ENCODE measurements around the gene BIRC2.

The BIRC2 gene

GRCh38 chr11:102420547-102420946, 73.5 kb downstream of the BIRC2 start:
- Histone ChIP-seq H3K36me3 (ENCODE audit: control insufficient read depth in 1 of 2, insufficient read depth in 2 of 2, low read depth in 1 of 2, low read length in 2 of 2) (peaks cover 0 to 2% of the 10 kb centered on the region in 2 experiments), H2AK5ac (ENCODE audit: low read length, severe bottlenecking) (no peak overlapping the region), H2BK15ac (ENCODE audit: low read depth, poor library complexity, severe bottlenecking) (no peak overlapping the region), H4K91ac (ENCODE audit: low read length) (no peak overlapping the region), H3K9me3 (ENCODE audit: control insufficient read depth, low read length) (peaks cover 4% of the 10 kb centered on the region), H3K27ac (ENCODE audit: low read length, poor library complexity, severe bottlenecking) (no peak overlapping the region), H3K27me3 (ENCODE audit: control insufficient read depth in 1 of 2, insufficient read depth in 1 of 2, low read length in 2 of 2) (no peaks in the 10 kb centered on the region), H3K9ac (ENCODE audit: low read length) (no peak overlapping the region), H3K4me3 (ENCODE audit: insufficient read depth in 1 of 2, low read depth in 1 of 2, low read length in 2 of 2) (no peak overlapping the region), H3K4me1 (ENCODE audit: control insufficient read depth, insufficient read depth, low read depth, low read length) (peaks cover 5% of the 10 kb centered on the region), H2BK120ac (ENCODE audit: low read depth, low read length) (no peak overlapping the region), H4K8ac (ENCODE audit: low read length) (no peak overlapping the region), H3K14ac (ENCODE audit: low read length in 2 of 2) (no peak overlapping the region), H3K4ac (ENCODE audit: low read depth in 1 of 2, low read length in 2 of 2) (no peak overlapping the region), H3K18ac (ENCODE audit: low read depth in 1 of 2, low read length in 2 of 2) (no peak overlapping the region), H2BK12ac (ENCODE audit: low read length in 2 of 2) (no peak overlapping the region), H2BK5ac (ENCODE audit: low read depth, low read length, poor library complexity, severe bottlenecking) (no peak overlapping the region), H2AFZ (ENCODE audit: low read depth, low read length) (no peak overlapping the region), H3K4me2 (ENCODE audit: low read length, poor library complexity, severe bottlenecking) (no peak overlapping the region), H3K79me1 (replicated peaks; ENCODE audit: low read length, poor library complexity, severe bottlenecking) (peaks cover 16% of the 10 kb centered on the region), H3K23ac (ENCODE audit: low read length in 2 of 2) (no peak overlapping the region)
- no peak for DNase-seq
- 83% methylated on average over 2 of the region's 2 CpGs for WGBS

GRCh38 chr11:102421261-102421660, 74.2 kb downstream of the BIRC2 start:
- Histone ChIP-seq H3K4me2 (ENCODE audit: low read length, poor library complexity, severe bottlenecking) (no peak overlapping the region), H2BK5ac (ENCODE audit: low read depth, low read length, poor library complexity, severe bottlenecking) (no peak overlapping the region), H3K4me1 (ENCODE audit: control insufficient read depth, insufficient read depth, low read depth, low read length) (peaks cover 5% of the 10 kb centered on the region), H3K27ac (ENCODE audit: low read length, poor library complexity, severe bottlenecking) (no peak overlapping the region), H3K36me3 (ENCODE audit: control insufficient read depth in 1 of 2, insufficient read depth in 2 of 2, low read depth in 1 of 2, low read length in 2 of 2) (peaks cover 0 to 2% of the 10 kb centered on the region in 2 experiments), H4K8ac (ENCODE audit: low read length) (no peak overlapping the region), H2BK15ac (ENCODE audit: low read depth, poor library complexity, severe bottlenecking) (no peak overlapping the region), H3K14ac (ENCODE audit: low read length in 2 of 2) (no peak overlapping the region), H3K9ac (ENCODE audit: low read length) (no peak overlapping the region), H3K23ac (ENCODE audit: low read length in 2 of 2) (no peak overlapping the region), H2AFZ (ENCODE audit: low read depth, low read length) (no peak overlapping the region), H3K4me3 (ENCODE audit: insufficient read depth in 1 of 2, low read depth in 1 of 2, low read length in 2 of 2) (no peak overlapping the region), H3K4ac (ENCODE audit: low read depth in 1 of 2, low read length in 2 of 2) (no peak overlapping the region), H3K18ac (ENCODE audit: low read depth in 1 of 2, low read length in 2 of 2) (no peak overlapping the region), H3K27me3 (ENCODE audit: control insufficient read depth in 1 of 2, insufficient read depth in 1 of 2, low read length in 2 of 2) (no peaks in the 10 kb centered on the region), H3K79me1 (replicated peaks; ENCODE audit: low read length, poor library complexity, severe bottlenecking) (peaks cover 15% of the 10 kb centered on the region), H2BK12ac (ENCODE audit: low read length in 2 of 2) (no peak overlapping the region), H2AK5ac (ENCODE audit: low read length, severe bottlenecking) (no peak overlapping the region), H3K9me3 (ENCODE audit: control insufficient read depth, low read length) (peaks cover 4% of the 10 kb centered on the region), H4K91ac (ENCODE audit: low read length) (no peak overlapping the region), H2BK120ac (ENCODE audit: low read depth, low read length) (no peak overlapping the region)
- no CpG with 5 or more reads among the region's 3 CpGs for WGBS
- no peak for DNase-seq

GRCh38 chr11:102422817-102423712, 76.1 kb downstream of the BIRC2 start:
- Histone ChIP-seq H2BK15ac (ENCODE audit: low read depth, poor library complexity, severe bottlenecking) (no peak overlapping the region), H3K18ac (ENCODE audit: low read depth in 1 of 2, low read length in 2 of 2) (no peak overlapping the region), H2BK5ac (ENCODE audit: low read depth, low read length, poor library complexity, severe bottlenecking) (no peak overlapping the region), H2BK12ac (ENCODE audit: low read length in 2 of 2) (no peak overlapping the region), H3K9ac (ENCODE audit: low read length) (no peak overlapping the region), H3K4me1 (ENCODE audit: control insufficient read depth, insufficient read depth, low read depth, low read length) (peaks cover 5% of the 10 kb centered on the region), H4K8ac (ENCODE audit: low read length) (no peak overlapping the region), H3K23ac (ENCODE audit: low read length in 2 of 2) (no peak overlapping the region), H2AK5ac (ENCODE audit: low read length, severe bottlenecking) (no peak overlapping the region), H3K36me3 (ENCODE audit: control insufficient read depth in 1 of 2, insufficient read depth in 2 of 2, low read depth in 1 of 2, low read length in 2 of 2) (peaks cover 0 to 2% of the 10 kb centered on the region in 2 experiments), H3K27me3 (ENCODE audit: control insufficient read depth in 1 of 2, insufficient read depth in 1 of 2, low read length in 2 of 2) (no peaks in the 10 kb centered on the region), H3K79me1 (replicated peaks; ENCODE audit: low read length, poor library complexity, severe bottlenecking) (peaks cover 8% of the 10 kb centered on the region), H3K27ac (ENCODE audit: low read length, poor library complexity, severe bottlenecking) (no peak overlapping the region), H4K91ac (ENCODE audit: low read length) (no peak overlapping the region), H3K9me3 (ENCODE audit: control insufficient read depth, low read length) (no peaks in the 10 kb centered on the region), H3K4ac (ENCODE audit: low read depth in 1 of 2, low read length in 2 of 2) (no peak overlapping the region), H3K4me3 (ENCODE audit: insufficient read depth in 1 of 2, low read depth in 1 of 2, low read length in 2 of 2) (no peak overlapping the region), H3K14ac (ENCODE audit: low read length in 2 of 2) (no peak overlapping the region), H2BK120ac (ENCODE audit: low read depth, low read length) (no peak overlapping the region), H2AFZ (ENCODE audit: low read depth, low read length) (no peak overlapping the region), H3K4me2 (ENCODE audit: low read length, poor library complexity, severe bottlenecking) (no peak overlapping the region)
- 86% methylated on average over 2 of the region's 4 CpGs for WGBS
- no peak for DNase-seq

GRCh38 chr11:102423936-102424335, 76.9 kb downstream of the BIRC2 start:
- no peak overlapping the region for H3K9ac ChIP-seq (ENCODE audit: low read length)
- peaks cover 0 to 2% of the 10 kb centered on the region in 2 experiments for H3K36me3 ChIP-seq (ENCODE audit: control insufficient read depth in 1 of 2, insufficient read depth in 2 of 2, low read depth in 1 of 2, low read length in 2 of 2)
- H3K79me1 ChIP-seq (replicated peaks; ENCODE audit: low read length, poor library complexity, severe bottlenecking) = peaks cover 8% of the 10 kb centered on the region
- H4K8ac ChIP-seq (ENCODE audit: low read length) = no peak overlapping the region
- H2BK15ac ChIP-seq (ENCODE audit: low read depth, poor library complexity, severe bottlenecking) = no peak overlapping the region
- no peak overlapping the region for H2BK120ac ChIP-seq (ENCODE audit: low read depth, low read length)
- no peak overlapping the region for H3K23ac ChIP-seq (ENCODE audit: low read length in 2 of 2)
- no CpG with 5 or more reads among the region's 1 CpG for WGBS
- peaks cover 5% of the 10 kb centered on the region for H3K4me1 ChIP-seq (ENCODE audit: control insufficient read depth, insufficient read depth, low read depth, low read length)
- no peaks in the 10 kb centered on the region for H3K27me3 ChIP-seq (ENCODE audit: control insufficient read depth in 1 of 2, insufficient read depth in 1 of 2, low read length in 2 of 2)
- H3K18ac ChIP-seq (ENCODE audit: low read depth in 1 of 2, low read length in 2 of 2) = no peak overlapping the region
- no peak overlapping the region for H3K27ac ChIP-seq (ENCODE audit: low read length, poor library complexity, severe bottlenecking)
- no peak overlapping the region for H2AFZ ChIP-seq (ENCODE audit: low read depth, low read length)
- H3K14ac ChIP-seq (ENCODE audit: low read length in 2 of 2) = no peak overlapping the region
- no peak overlapping the region for H3K4me3 ChIP-seq (ENCODE audit: insufficient read depth in 1 of 2, low read depth in 1 of 2, low read length in 2 of 2)
- H2BK12ac ChIP-seq (ENCODE audit: low read length in 2 of 2) = no peak overlapping the region
- H2BK5ac ChIP-seq (ENCODE audit: low read depth, low read length, poor library complexity, severe bottlenecking) = no peak overlapping the region
- no peak overlapping the region for H3K4ac ChIP-seq (ENCODE audit: low read depth in 1 of 2, low read length in 2 of 2)
- no peak overlapping the region for H3K4me2 ChIP-seq (ENCODE audit: low read length, poor library complexity, severe bottlenecking)
- DNase-seq = no peak
- no peak overlapping the region for H2AK5ac ChIP-seq (ENCODE audit: low read length, severe bottlenecking)
- H4K91ac ChIP-seq (ENCODE audit: low read length) = no peak overlapping the region
- no peaks in the 10 kb centered on the region for H3K9me3 ChIP-seq (ENCODE audit: control insufficient read depth, low read length)

Data from mesenchymal stem cell (in vitro differentiated cells and primary cell).